Endothelial cell of umbilical vein (primary cell): ENCODE results near the gene ZBTB37. TPM values are rescaled to one million over a fixed set of nuclear protein-coding genes. Genes with fewer than 3 reads are reported as not detected.

Experiments used
- BruUV-seq: library from RNA; stranded (reverse); fragments of 400-500 nt; replicated peaks from 2 replicates; lab custom pipeline; 2021; lab: Mats Ljungman, UMichigan
- CTCF ChIA-PET: fragments of 300-600, 350-600 bp; sonication (Branson Sonifier 250); formaldehyde crosslinking; loops from one replicate; lab custom pipeline; 2021; ENCODE audit warnings: antibody characterized with exemption, inconsistent platforms; lab: Charles Lee
- POLR2A ChIA-PET: fragments of 300-600, 350-600 bp; sonication (Branson Sonifier 250); formaldehyde crosslinking; loops from one replicate; lab custom pipeline; 2021; ENCODE audit warnings: antibody characterized with exemption, inconsistent platforms; lab: Charles Lee
- DNase-seq: peaks from one replicate; pipeline ENCODE4 v3.0.0-alpha.2; 2011; ENCODE audit warnings: low read depth, low spot score
- FAIRE-seq: peaks from 2 replicates; lab custom pipeline; 2011; peaks lifted over from hg19 to GRCh38; lab: Jason Lieb, UNC
- H2AFZ ChIP-seq: 2 replicates; pipeline ENCODE4 v1.6.0; 2012; ENCODE audit warnings: low read depth, low read length, control low read depth, inconsistent platforms
- H3K27ac ChIP-seq: 2 replicates; pipeline ENCODE4 v1.5.1; 2011; ENCODE audit warnings: low read depth, mild to moderate bottlenecking, control low read depth, low read length, moderate library complexity; ENCODE audit not compliant: insufficient read depth
- H3K27me3 ChIP-seq, 2 experiments: 2 replicates each; pipeline versions ENCODE4 v1.6.0 to v1.6.1; 2011; ENCODE audit warnings: low read length in 2 of 2, mixed read lengths in 1 of 2; ENCODE audit not compliant: control insufficient read depth in 2 of 2, insufficient read depth in 2 of 2
- H3K36me3 ChIP-seq, 2 experiments: 2 replicates in 1 of 2; 3 replicates in 1 of 2; pipeline ENCODE4 v1.5.1; 2011; ENCODE audit warnings: low read length in 2 of 2, mild to moderate bottlenecking in 1 of 2, moderate library complexity in 1 of 2; ENCODE audit not compliant: control insufficient read depth in 2 of 2, insufficient read depth in 2 of 2; ENCODE audit errors: extremely low read depth in 1 of 2
- H3K4me1 ChIP-seq: 3 replicates; pipeline ENCODE4 v1.5.1; 2011; ENCODE audit warnings: mild to moderate bottlenecking, low read length; ENCODE audit not compliant: control insufficient read depth, insufficient read depth; ENCODE audit errors: extremely low read depth
- H3K4me2 ChIP-seq: 2 replicates; pipeline ENCODE4 v1.6.1; 2011; ENCODE audit warnings: low read length, control low read depth, mixed read lengths; ENCODE audit not compliant: insufficient read depth
- H3K4me3 ChIP-seq, 3 experiments: fragments of 200-600 bp in 1 of 3; sonication (generic), shearing (Covaris generic) in 1 of 3; replicated peaks in 1 of 3; 2 replicates each; pipeline ENCODE4 v1.5.1; 2011 to 2016; ENCODE audit warnings: control low read depth in 3 of 3, low read length in 3 of 3, mild to moderate bottlenecking in 2 of 3, inconsistent platforms in 1 of 3, low read depth in 1 of 3, moderate library complexity in 1 of 3; ENCODE audit not compliant: insufficient read depth in 1 of 3
- H3K79me2 ChIP-seq: 2 replicates; pipeline ENCODE4 v1.6.0; 2012; ENCODE audit warnings: low read length, inconsistent platforms; ENCODE audit not compliant: control insufficient read depth, insufficient read depth
- H3K9ac ChIP-seq: replicated peaks from 2 replicates; pipeline ENCODE3; 2011; ENCODE audit warnings: low read length, control low read depth; ENCODE audit not compliant: insufficient read depth; ENCODE audit errors: extremely low read depth
- H3K9me1 ChIP-seq: replicated peaks from 3 replicates; pipeline ENCODE4 v1.6.0; 2011; ENCODE audit warnings: mild to moderate bottlenecking, low read length; ENCODE audit not compliant: control insufficient read depth, insufficient read depth; ENCODE audit errors: extremely low read depth
- H3K9me3 ChIP-seq: replicated peaks from 2 replicates; pipeline ENCODE4 v1.5.1; 2012; ENCODE audit warnings: low read length, inconsistent platforms; ENCODE audit not compliant: control insufficient read depth, insufficient read depth
- H4K20me1 ChIP-seq: replicated peaks from 2 replicates; pipeline ENCODE3; 2011; ENCODE audit warnings: mild to moderate bottlenecking, low read length; ENCODE audit not compliant: control insufficient read depth, insufficient read depth; ENCODE audit errors: extremely low read depth
- EZH2 ChIP-seq: IDR thresholded peaks from 2 replicates; pipeline ENCODE4 v1.6.1; 2012; ENCODE audit warnings: borderline replicate concordance, low read depth, mild to moderate bottlenecking, moderate library complexity, low read length, inconsistent platforms; ENCODE audit not compliant: severe bottlenecking
- FOS ChIP-seq: IDR thresholded peaks from 2 replicates; pipeline ENCODE4 v1.6.1; 2011; ENCODE audit warnings: mild to moderate bottlenecking, low read length, moderate library complexity, borderline replicate concordance; ENCODE audit not compliant: insufficient read depth
- GATA2 ChIP-seq: IDR thresholded peaks from 2 replicates; pipeline ENCODE4 v1.7.0; 2011; ENCODE audit warnings: low read depth, mild to moderate bottlenecking, moderate library complexity, mixed read lengths, low read length; ENCODE audit not compliant: insufficient read length, insufficient read depth
- JUN ChIP-seq: IDR thresholded peaks from 2 replicates; pipeline ENCODE4 v1.6.1; 2011; ENCODE audit warnings: borderline replicate concordance, low read depth; ENCODE audit not compliant: insufficient read length, insufficient read depth
- POLR2A ChIP-seq: IDR thresholded peaks from 2 replicates; pipeline ENCODE4 v1.6.1; 2012; ENCODE audit warnings: low read depth, mild to moderate bottlenecking, control low read depth, low read length
- POLR2AphosphoS5 ChIP-seq: IDR thresholded peaks from 2 replicates; pipeline ENCODE4 v1.6.1; 2012; ENCODE audit warnings: low read depth, mild to moderate bottlenecking, control low read depth, low read length, moderate library complexity; ENCODE audit not compliant: insufficient read depth
- dilution Hi-C: fragments of 300-500 bp; cut with MboI; formaldehyde crosslinking; loops from one replicate; pipeline ENCODE4 v1.15.0; 2019; ENCODE audit warnings: low sequenced_read_pairs; ENCODE audit not compliant: extremely low pct_ligation_motif_present
- intact Hi-C: fragments of 100-400 bp; cut with micrococcal nuclease; formaldehyde crosslinking; loops from one replicate; pipeline ENCODE4 v1.10.0; 2022
- polyA plus RNA-seq, 4 experiments: library from polyadenylated mRNA; depleted of rRNA in 3 of 4; stranded (reverse) in 3 of 4; unstranded in 1 of 4; fragments of >200 nt; gene quantifications; 2 replicates each; pipeline versions ENCODE4 v1.2.1 to v1.2.3, GENCODE V29; 2011 to 2012; ENCODE audit warnings: missing spikeins in 1 of 4
- total RNA-seq: library from RNA; stranded (reverse); gene quantifications from 2 replicates; pipeline ENCODE4 v1.2.3, GENCODE V29; 2021
- TF ChIP-seq, protein P1 (sequence below), 2 donors: IDR thresholded peaks; 1 replicate in 1 of 2; 2 replicates in 1 of 2; pipeline ENCODE4 v1.5.1; 2011; ENCODE audit warnings: low read length in 2 of 2, mild to moderate bottlenecking in 2 of 2, moderate library complexity in 2 of 2, control low read depth in 1 of 2, inconsistent platforms in 1 of 2, low read depth in 1 of 2; ENCODE audit not compliant: insufficient read depth in 1 of 2; ENCODE audit errors: extremely low read depth in 1 of 2
- TF ChIP-seq, protein P2 (sequence below): IDR thresholded peaks from 2 replicates; pipeline ENCODE4 v1.6.1; 2011; ENCODE audit not compliant: insufficient read depth, insufficient read length

ZBTB37 gene
- total and polyA plus RNA-seq, 2 donors (not counting 3 experiments of a cell fraction or from before 2014, with no cell fraction given): 0.94 to 5.9 TPM

DNA sequence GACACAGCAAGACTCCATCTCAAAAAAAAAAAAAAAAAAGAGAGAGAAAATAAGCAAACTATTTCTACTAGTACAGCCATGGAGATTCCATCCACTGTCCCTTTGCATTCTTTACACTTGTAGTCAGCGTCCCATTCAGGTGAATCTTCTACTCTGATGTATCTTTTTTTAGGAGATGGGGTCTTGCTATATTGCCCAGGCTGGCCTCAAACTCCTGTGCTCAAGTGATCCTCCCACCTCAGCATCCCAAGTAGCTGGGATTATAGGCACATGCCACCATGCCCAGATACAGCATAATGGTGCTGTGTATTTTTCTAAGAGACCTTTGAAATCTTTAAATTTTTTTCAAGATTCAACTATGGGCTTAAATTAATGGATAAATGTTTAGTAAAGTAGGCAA is 35.4 kb upstream of the ZBTB37 start:
- BruUV-seq: no TSS peak
- H3K36me3 ChIP-seq: no peaks in the 10 kb centered on the region
- H3K79me2 ChIP-seq: no peaks in the 10 kb centered on the region
- no peak overlapping the region for H3K4me3 ChIP-seq
- H3K4me2 ChIP-seq: no peak overlapping the region
- intact Hi-C loops: no loop called here
- FAIRE-seq (no peak), DNase-seq (no peak)
- H2AFZ ChIP-seq: no peak overlapping the region
- POLR2A ChIA-PET: no interaction called here
- CTCF ChIA-PET: no interaction called here
- H4K20me1 ChIP-seq: no peaks in the 10 kb centered on the region
- H3K27me3 ChIP-seq: no peaks in the 10 kb centered on the region
- TF ChIP-seq GATA2 (no peak), POLR2AphosphoS5 (no peak), POLR2A (no peak), EZH2 (no peak), JUN (no peak), FOS (no peak)
- TF ChIP-seq, protein P1, sequence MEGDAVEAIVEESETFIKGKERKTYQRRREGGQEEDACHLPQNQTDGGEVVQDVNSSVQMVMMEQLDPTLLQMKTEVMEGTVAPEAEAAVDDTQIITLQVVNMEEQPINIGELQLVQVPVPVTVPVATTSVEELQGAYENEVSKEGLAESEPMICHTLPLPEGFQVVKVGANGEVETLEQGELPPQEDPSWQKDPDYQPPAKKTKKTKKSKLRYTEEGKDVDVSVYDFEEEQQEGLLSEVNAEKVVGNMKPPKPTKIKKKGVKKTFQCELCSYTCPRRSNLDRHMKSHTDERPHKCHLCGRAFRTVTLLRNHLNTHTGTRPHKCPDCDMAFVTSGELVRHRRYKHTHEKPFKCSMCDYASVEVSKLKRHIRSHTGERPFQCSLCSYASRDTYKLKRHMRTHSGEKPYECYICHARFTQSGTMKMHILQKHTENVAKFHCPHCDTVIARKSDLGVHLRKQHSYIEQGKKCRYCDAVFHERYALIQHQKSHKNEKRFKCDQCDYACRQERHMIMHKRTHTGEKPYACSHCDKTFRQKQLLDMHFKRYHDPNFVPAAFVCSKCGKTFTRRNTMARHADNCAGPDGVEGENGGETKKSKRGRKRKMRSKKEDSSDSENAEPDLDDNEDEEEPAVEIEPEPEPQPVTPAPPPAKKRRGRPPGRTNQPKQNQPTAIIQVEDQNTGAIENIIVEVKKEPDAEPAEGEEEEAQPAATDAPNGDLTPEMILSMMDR (IDR thresholded peaks at IDR 0.05; ENCODE audit: extremely low read depth in 1 of 2, insufficient read depth in 1 of 2, low read depth in 1 of 2, low read length in 2 of 2): no peak
- TF ChIP-seq, protein P2, sequence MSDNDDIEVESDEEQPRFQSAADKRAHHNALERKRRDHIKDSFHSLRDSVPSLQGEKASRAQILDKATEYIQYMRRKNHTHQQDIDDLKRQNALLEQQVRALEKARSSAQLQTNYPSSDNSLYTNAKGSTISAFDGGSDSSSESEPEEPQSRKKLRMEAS: no peak
- H3K9me1 ChIP-seq: no peaks in the 10 kb centered on the region
- no peaks in the 10 kb centered on the region for H3K9me3 ChIP-seq
- H3K27ac ChIP-seq: no peak overlapping the region
- dilution Hi-C loops: no loop called here
- no peak overlapping the region for H3K9ac ChIP-seq
- peaks cover 2% of the 10 kb centered on the region for H3K4me1 ChIP-seq
